PC-9 (cell line): ENCODE data around the gene CFAP97. TPM values are rescaled to one million over a fixed set of nuclear protein-coding genes. Genes with fewer than 3 reads are reported as not detected.
"Not testable (repeated sequence)": the region's sequence is repeated elsewhere in the genome, so short reads cannot be mapped to it uniquely, and the experiment has no call there.

ENCODE experiments used
- BruUV-seq: library from RNA; stranded (reverse); fragments of 400-500 nt; replicated peaks from 2 replicates; lab custom pipeline; 2021; lab: Mats Ljungman, UMichigan
- CTCF ChIA-PET: fragments of 300-600 bp; sonication (Branson Sonifier 250); formaldehyde crosslinking; loops from one replicate; lab custom pipeline; 2022; ENCODE audit warnings: antibody characterized with exemption; lab: Charles Lee
- POLR2A ChIA-PET: fragments of 300-600 bp; sonication (Branson Sonifier 250); formaldehyde crosslinking; loops from one replicate; lab custom pipeline; 2022; ENCODE audit warnings: antibody characterized with exemption; ENCODE audit not compliant: unreplicated experiment; lab: Charles Lee
- DNase-seq, 2 experiments: peaks; one replicate each; pipeline versions ENCODE4 v3.0.0 to v3.0.0-alpha.2; 2015 to 2022; ENCODE audit warnings: mixed read lengths in 1 of 2
- H2AFZ ChIP-seq: fragments of 200-600 bp; sonication (generic); 2 replicates; pipeline ENCODE4 v1.8.1; 2017; ENCODE audit warnings: antibody characterized with exemption
- H3F3A ChIP-seq: fragments of 200-600 bp; sonication (generic); 2 replicates; pipeline ENCODE4 v1.8.1; 2017; ENCODE audit warnings: antibody characterized with exemption, mild to moderate bottlenecking, low read depth; ENCODE audit not compliant: insufficient read depth
- H3K27ac ChIP-seq: fragments of 200-600 bp; sonication (generic); 2 replicates; pipeline ENCODE4 v1.6.1; 2016; ENCODE audit warnings: mixed run types
- H3K27me3 ChIP-seq: fragments of 200-600 bp; sonication (generic); 2 replicates; pipeline ENCODE4 v1.6.1; 2016; ENCODE audit warnings: low read depth, mixed run types; ENCODE audit not compliant: insufficient read depth
- H3K36me3 ChIP-seq: fragments of 200-600 bp; sonication (generic); 2 replicates; pipeline ENCODE4 v1.6.1; 2016; ENCODE audit warnings: low read depth, mixed run types
- H3K4me1 ChIP-seq: fragments of 200-600 bp; sonication (generic); replicated peaks from 2 replicates; pipeline ENCODE4 v1.6.1; 2016; ENCODE audit warnings: mixed run types; ENCODE audit not compliant: insufficient read depth
- H3K4me2 ChIP-seq: fragments of 200-600 bp; sonication (generic); 2 replicates; pipeline ENCODE4 v1.6.1; 2017; ENCODE audit warnings: mixed run types
- H3K4me3 ChIP-seq: fragments of 200-600 bp; sonication (generic); 2 replicates; pipeline ENCODE4 v1.6.1; 2016; ENCODE audit warnings: mixed run types
- H3K79me2 ChIP-seq: fragments of 200-600 bp; sonication (generic); 2 replicates; pipeline ENCODE4 v1.6.1; 2017; ENCODE audit warnings: low read depth, mixed run types
- H3K9me2 ChIP-seq: fragments of 200-600 bp; sonication (generic); 2 replicates; pipeline ENCODE4 v1.8.1; 2017; ENCODE audit warnings: mild to moderate bottlenecking; ENCODE audit not compliant: insufficient read depth
- H3K9me3 ChIP-seq: fragments of 200-600 bp; sonication (generic); 2 replicates; pipeline ENCODE4 v1.8.1; 2016; ENCODE audit warnings: low read depth; ENCODE audit not compliant: insufficient read depth
- H4K20me1 ChIP-seq: fragments of 200-600 bp; sonication (generic); 2 replicates; pipeline ENCODE4 v1.8.1; 2017; ENCODE audit not compliant: insufficient read depth
- CTCF ChIP-seq: fragments of 200-600 bp; sonication (generic); conservative IDR thresholded peaks from 2 replicates; pipeline ENCODE4 v1.6.1; 2017; ENCODE audit warnings: mixed run types, antibody characterized with exemption, mild to moderate bottlenecking, moderate library complexity
- EZH2 ChIP-seq: fragments of 200-600 bp; sonication (generic); IDR thresholded peaks from 2 replicates; pipeline ENCODE4 v1.8.0; 2017; ENCODE audit warnings: antibody characterized with exemption, low read depth
- intact Hi-C: fragments of 100-400 bp; cut with micrococcal nuclease; formaldehyde crosslinking; loops from one replicate; pipeline ENCODE4 v1.10.0; 2022; ENCODE audit not compliant: unreplicated experiment
- total RNA-seq: library from RNA; stranded (reverse); gene quantifications from 2 replicates; pipeline ENCODE4 v1.2.3, GENCODE V29; 2021

CFAP97 gene
- total RNA-seq, 1 experiment from 2014 or later: 48.2 TPM

- Histone ChIP-seq H4K20me1 (0 out of 2 replicates have a peak, but pooled peaks cover 5% of the 10 kb centered on the region), H3K36me3 (no peaks in the 10 kb centered on the region), H3K79me2 (no peaks in the 10 kb centered on the region), H3K9me2 (no peaks in the 10 kb centered on the region), H3F3A (no peaks in the 10 kb centered on the region), H3K27ac (no peak overlapping the region), H3K27me3 (no peaks in the 10 kb centered on the region; the same call in 1 of the 2 replicates), H3K9me3 (no peaks in the 10 kb centered on the region), H3K4me1 (peaks cover 7% of the 10 kb centered on the region; the same call in 1 of the 2 replicates), H3K4me2 (no peak overlapping the region), H2AFZ (no peak overlapping the region), H3K4me3 (no peak overlapping the region)
- intact Hi-C loops: no loop called here
- ChIA-PET CTCF (interaction anchor here (0.5 to 0.8 kb wide), 2 partner anchors 25 to 27 kb away, joined by 5 to 8 read pairs; no protein-coding TSS in a partner anchor), POLR2A (no interaction called here)
- no TSS peak for BruUV-seq
- no peak for TF ChIP-seq CTCF
- no peak for TF ChIP-seq EZH2
- peak in 1 of 2 experiments; percentile 36 for DNase-seq
These were observed 81.0 kb downstream of the CFAP97 start for GRCh38 chr4:185122681-185123345.

- no peaks in the 10 kb centered on the region for H3K9me2 ChIP-seq
- H3F3A ChIP-seq: no peaks in the 10 kb centered on the region
- no peaks in the 10 kb centered on the region for H3K9me3 ChIP-seq
- TF ChIP-seq EZH2 (no peak), CTCF (no peak)
- H3K27ac ChIP-seq: no peak overlapping the region
- no TSS peak for BruUV-seq
- H3K4me2 ChIP-seq: no peak overlapping the region
- H3K79me2 ChIP-seq: no peaks in the 10 kb centered on the region
- H4K20me1 ChIP-seq: 0 out of 2 replicates have a peak, but pooled peaks cover 5% of the 10 kb centered on the region
- H3K36me3 ChIP-seq: no peaks in the 10 kb centered on the region
- intact Hi-C loops: no loop called here
- ChIA-PET POLR2A (no interaction called here), CTCF (no interaction called here)
- DNase-seq: no peak
- peaks cover 7% of the 10 kb centered on the region; the same call in 1 of the 2 replicates for H3K4me1 ChIP-seq
- H2AFZ ChIP-seq: no peak overlapping the region
- no peak overlapping the region for H3K4me3 ChIP-seq
- no peaks in the 10 kb centered on the region; the same call in 1 of the 2 replicates for H3K27me3 ChIP-seq
These were observed 83.2 kb downstream of the CFAP97 start for GRCh38 chr4:185120631-185120946.

- Histone ChIP-seq H3K4me2 (no peak overlapping the region), H3F3A (no peaks in the 10 kb centered on the region), H3K4me1 (peaks cover 7% of the 10 kb centered on the region; the same call in 1 of the 2 replicates), H3K79me2 (no peaks in the 10 kb centered on the region), H2AFZ (no peak overlapping the region), H3K36me3 (no peaks in the 10 kb centered on the region), H3K27ac (no peak overlapping the region), H3K4me3 (no peak overlapping the region), H3K27me3 (no peaks in the 10 kb centered on the region; the same call in 1 of the 2 replicates), H3K9me3 (no peaks in the 10 kb centered on the region), H4K20me1 (0 out of 2 replicates have a peak, but pooled peaks cover 5% of the 10 kb centered on the region), H3K9me2 (no peaks in the 10 kb centered on the region)
- CTCF ChIA-PET: interaction anchor here (0.9 kb wide), 1 partner anchor 21 kb away, joined by 3 read pairs; no protein-coding TSS in a partner anchor
- POLR2A ChIA-PET: no interaction called here
- intact Hi-C loops: no loop called here
- no peak for DNase-seq
- BruUV-seq: no TSS peak
- TF ChIP-seq CTCF: no peak
These were observed 83.7 kb downstream of the CFAP97 start for GRCh38 chr4:185119927-185120630.

- CTCF ChIA-PET: interaction anchor here (0.7 to 0.9 kb wide), 2 partner anchors 11 to 22 kb away, joined by 3 read pairs; no protein-coding TSS in a partner anchor
- intact Hi-C loops: not testable (repeated sequence)
These were observed 84.3 kb downstream of the CFAP97 start for GRCh38 chr4:185119467-185119866.

More at GRCh38 chr4:185119467-185119866, 84.3 kb downstream of the CFAP97 start:
- H4K20me1 ChIP-seq, H3K9me3 ChIP-seq, H2AFZ ChIP-seq, H3K4me1 ChIP-seq, H3K4me2 ChIP-seq, H3K9me2 ChIP-seq, H3K4me3 ChIP-seq, DNase-seq, H3K36me3 ChIP-seq, BruUV-seq, POLR2A ChIA-PET, H3K27me3 ChIP-seq, H3F3A ChIP-seq, H3K79me2 ChIP-seq, H3K27ac ChIP-seq: not testable (repeated sequence)
